K562 (cell line): ENCODE data around the gene PRCC. TPM values are rescaled to one million over a fixed set of nuclear protein-coding genes. Genes with fewer than 3 reads are reported as not detected.

ENCODE experiments used
- GABPB1 ChIP-seq: sonication (generic); formaldehyde crosslinking; IDR thresholded peaks from 2 replicates; pipeline ENCODE4 v1.8.0; 2022; ENCODE audit warnings: mild to moderate bottlenecking, missing genetic modification reagents
- POLR2A ChIP-seq: fragments of 450-650 bp; conservative IDR thresholded peaks from 2 replicates; pipeline ENCODE4 v1.6.1; 2016
- ZSCAN29 ChIP-seq: fragments of 450-650 bp; IDR thresholded peaks from 2 replicates; pipeline ENCODE4 v1.6.1; 2017
- polyA plus RNA-seq, 8 experiments: library from polyadenylated mRNA; depleted of rRNA in 4 of 8; stranded (reverse) in 5 of 8; unstranded in 3 of 8; fragments of >200 nt; fragmentation: Nextera tagmentation in 2 of 8; fragmentation: Illumina TruSeq in 1 of 8; extraction: Ambion mirVana in 2 of 8; extraction: Trizol in 1 of 8; gene quantifications; 2 replicates each; pipeline versions ENCODE4 v1.2.1 to v1.2.3, GENCODE V29; 2011 to 2014; ENCODE audit warnings: inconsistent platforms in 1 of 8, missing spikeins in 1 of 8
- total RNA-seq, 7 experiments: library from RNA; depleted of rRNA in 6 of 7; stranded (reverse); fragments of >200 nt in 6 of 7; fragmentation: Illumina TruSeq in 2 of 7; extraction: Trizol in 2 of 7; gene quantifications; 2 replicates each; pipeline versions ENCODE4 v1.2.1 to v1.2.3, GENCODE V29; 2011 to 2021; ENCODE audit warnings: low replicate concordance in 1 of 7
- TF ChIP-seq, protein P1 (sequence below), 2 experiments: fragments of 450-650 bp; formaldehyde crosslinking in 1 of 2; IDR thresholded peaks; 2 replicates each; pipeline versions ENCODE4 v1.4.0 to v1.6.1; 2014 to 2020; ENCODE audit warnings: mild to moderate bottlenecking in 2 of 2, borderline replicate concordance in 1 of 2, low read depth in 1 of 2

PRCC gene
- total and polyA plus RNA-seq, 9 of the 15 experiments (the other 6 are each of a cell fraction or from before 2014, with no cell fraction given): 23.9 to 201 (median 41.1) TPM

DNA sequence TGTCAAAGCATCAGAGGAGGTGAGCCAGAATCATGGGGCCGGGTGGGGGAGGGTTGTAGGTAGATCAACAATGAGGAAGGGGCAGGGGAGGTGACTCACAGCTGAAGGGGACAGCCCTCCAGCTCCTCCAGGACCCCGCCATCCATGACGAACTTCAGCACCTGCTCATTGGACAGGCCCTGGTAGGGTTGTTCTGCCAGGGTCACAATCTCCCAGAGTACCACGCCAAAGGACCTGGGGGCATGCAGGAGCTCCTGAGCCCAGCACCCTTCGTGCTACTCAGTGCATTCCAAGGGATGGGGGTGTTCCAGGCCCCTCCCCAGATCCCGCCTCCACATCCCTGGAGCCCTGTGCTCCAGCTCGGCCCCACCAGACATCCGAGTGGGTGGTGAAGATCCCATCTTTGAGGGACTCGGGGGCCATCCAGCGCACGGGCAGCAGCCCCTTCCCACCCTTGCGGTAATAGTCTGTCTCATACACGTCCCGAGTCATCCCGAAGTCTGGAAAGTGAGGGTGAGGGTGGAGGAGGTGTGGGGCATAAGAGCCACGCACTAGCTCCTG is 74.0 kb downstream of the PRCC start (continued):
- TF ChIP-seq, protein P1, sequence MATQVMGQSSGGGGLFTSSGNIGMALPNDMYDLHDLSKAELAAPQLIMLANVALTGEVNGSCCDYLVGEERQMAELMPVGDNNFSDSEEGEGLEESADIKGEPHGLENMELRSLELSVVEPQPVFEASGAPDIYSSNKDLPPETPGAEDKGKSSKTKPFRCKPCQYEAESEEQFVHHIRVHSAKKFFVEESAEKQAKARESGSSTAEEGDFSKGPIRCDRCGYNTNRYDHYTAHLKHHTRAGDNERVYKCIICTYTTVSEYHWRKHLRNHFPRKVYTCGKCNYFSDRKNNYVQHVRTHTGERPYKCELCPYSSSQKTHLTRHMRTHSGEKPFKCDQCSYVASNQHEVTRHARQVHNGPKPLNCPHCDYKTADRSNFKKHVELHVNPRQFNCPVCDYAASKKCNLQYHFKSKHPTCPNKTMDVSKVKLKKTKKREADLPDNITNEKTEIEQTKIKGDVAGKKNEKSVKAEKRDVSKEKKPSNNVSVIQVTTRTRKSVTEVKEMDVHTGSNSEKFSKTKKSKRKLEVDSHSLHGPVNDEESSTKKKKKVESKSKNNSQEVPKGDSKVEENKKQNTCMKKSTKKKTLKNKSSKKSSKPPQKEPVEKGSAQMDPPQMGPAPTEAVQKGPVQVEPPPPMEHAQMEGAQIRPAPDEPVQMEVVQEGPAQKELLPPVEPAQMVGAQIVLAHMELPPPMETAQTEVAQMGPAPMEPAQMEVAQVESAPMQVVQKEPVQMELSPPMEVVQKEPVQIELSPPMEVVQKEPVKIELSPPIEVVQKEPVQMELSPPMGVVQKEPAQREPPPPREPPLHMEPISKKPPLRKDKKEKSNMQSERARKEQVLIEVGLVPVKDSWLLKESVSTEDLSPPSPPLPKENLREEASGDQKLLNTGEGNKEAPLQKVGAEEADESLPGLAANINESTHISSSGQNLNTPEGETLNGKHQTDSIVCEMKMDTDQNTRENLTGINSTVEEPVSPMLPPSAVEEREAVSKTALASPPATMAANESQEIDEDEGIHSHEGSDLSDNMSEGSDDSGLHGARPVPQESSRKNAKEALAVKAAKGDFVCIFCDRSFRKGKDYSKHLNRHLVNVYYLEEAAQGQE (IDR thresholded peaks at IDR 0.05; ENCODE audit: borderline replicate concordance): peak; percentile 75
- TF ChIP-seq, protein P1 (CRISPR knock-in tag; IDR thresholded peaks at IDR 0.05; ENCODE audit: low read depth): no peak
- no peak for TF ChIP-seq POLR2A
- no peak for TF ChIP-seq ZSCAN29
- no peak for TF ChIP-seq GABPB1 (CRISPR knock-in tag)
